T follicular helper cell (primary cell): ENCODE data around the gene ARAF.
A peak's percentile ranks its signal among the peaks of the same experiment; 100 is the strongest.
"Not testable (repeated sequence)": the region's sequence is repeated elsewhere in the genome, so short reads cannot be mapped to it uniquely, and the experiment has no call there.

Source experiments
- DNase-seq: peaks from one replicate; pipeline ENCODE4 v3.0.0-alpha.2; 2020; ENCODE audit warnings: low read depth
- total RNA-seq, 2 experiments: gene quantifications; one replicate each; lab custom pipeline; 2026; lab: John Stamatoyannopoulos, UW

The ARAF gene
- total RNA-seq: 83.4 to 115 reads per million in 2 experiments

GRCh38 chrX:47560934-47561658 is at the start of gene ARAF:
TSS of gene ARAF (plus strand) at chrX:47561205. CDS start at chrX:47562968, 1,763 bp downstream.
- DNase-seq: peak; percentile 96

- not testable (repeated sequence) for DNase-seq
These were observed 48.6 kb upstream of the ARAF start for GRCh38 chrX:47512383-47512782.

GRCh38 chrX:47513034-47513965 is 47.7 kb upstream of the ARAF start:
- not testable (repeated sequence) for DNase-seq

GRCh38 chrX:47514533-47515235 is 46.3 kb upstream of the ARAF start:
- DNase-seq: no peak

GRCh38 chrX:47515941-47516665 is 44.9 kb upstream of the ARAF start:
- DNase-seq: no peak

GRCh38 chrX:47518144-47518543 is 42.9 kb upstream of the ARAF start:
- DNase-seq: no peak

GRCh38 chrX:47523297-47523696 is 37.7 kb upstream of the ARAF start:
- peak; percentile 63 for DNase-seq

- no peak for DNase-seq
These were observed 37.3 kb upstream of the ARAF start for GRCh38 chrX:47523713-47524166.

- DNase-seq: no peak
These were observed 31.5 kb upstream of the ARAF start for GRCh38 chrX:47529548-47529947.

- DNase-seq: no peak
These were observed 31.0 kb upstream of the ARAF start for GRCh38 chrX:47530049-47530448.

- DNase-seq: no peak
These were observed 21.1 kb upstream of the ARAF start for GRCh38 chrX:47539860-47540259.

- DNase-seq: no peak
These were observed 20.1 kb upstream of the ARAF start for GRCh38 chrX:47540754-47541538.

- no peak for DNase-seq
These were observed 17.5 kb upstream of the ARAF start for GRCh38 chrX:47543496-47543895.

- peak; percentile 76 for DNase-seq
These were observed 4.9 kb upstream of the ARAF start for GRCh38 chrX:47556045-47556623.

GRCh38 chrX:47558436-47558835 is 2.6 kb upstream of the ARAF start:
- no peak for DNase-seq

- DNase-seq: no peak
These were observed 649 bp upstream of the ARAF start for GRCh38 chrX:47560179-47560933.

GRCh38 chrX:47561659-47562151 is 700 bp downstream of the ARAF start:
- DNase-seq: no peak

- DNase-seq: no peak
These were observed 1.7 kb downstream of the ARAF start for GRCh38 chrX:47562615-47563243.

- DNase-seq: no peak
These were observed 2.9 kb downstream of the ARAF start for GRCh38 chrX:47563801-47564315.
